Transverse colon (tissue), 4 donors: ENCODE results near the gene TRAIP.

Experiments used
- CTCF ChIP-seq, 5 experiments: fragments of 200-600 bp in 3 of 5; fragments of 450-650 bp in 2 of 5; sonication (generic) in 3 of 5; IDR thresholded peaks; 1 replicate in 2 of 5; 2 replicates in 3 of 5; pipeline ENCODE4 v1.5.1; 2016 to 2017; ENCODE audit warnings: antibody characterized with exemption in 5 of 5, inconsistent platforms in 3 of 5, mild to moderate bottlenecking in 2 of 5, moderate library complexity in 1 of 5
- EP300 ChIP-seq: sonication (generic); formaldehyde crosslinking; IDR thresholded peaks from one replicate; pipeline ENCODE4 v1.6.1; 2017; ENCODE audit warnings: antibody characterized with exemption, low read depth
- POLR2A ChIP-seq: fragments of 450-650 bp; IDR thresholded peaks from one replicate; pipeline ENCODE4 v1.6.1; 2016; ENCODE audit warnings: antibody characterized with exemption, mild to moderate bottlenecking, moderate library complexity
- POLR2AphosphoS5 ChIP-seq, 3 donors: sonication (generic); formaldehyde crosslinking; IDR thresholded peaks; one replicate each; pipeline ENCODE4 v1.6.1; 2016; ENCODE audit warnings: antibody characterized with exemption in 3 of 3

GRCh38 chr3:49859576-49860305, 3.4 kb upstream of the TRAIP start:
- no peak for TF ChIP-seq CTCF (IDR thresholded peaks at IDR 0.05)
- no peak for TF ChIP-seq POLR2A
- no peak for TF ChIP-seq POLR2AphosphoS5 (IDR thresholded peaks at IDR 0.05)
- TF ChIP-seq EP300, result no peak
